Activated naive CD4-positive, alpha-beta T cell treated with anti-CD3 and anti-CD28 coated beads, Interleukin-2, amount 50 U/mL, for 16 hours (primary cell): ENCODE measurements around the gene OR10D3.
A peak's percentile ranks its signal among the peaks of the same experiment; 100 is the strongest.
"Not testable (repeated sequence)": the region's sequence is repeated elsewhere in the genome, so short reads cannot be mapped to it uniquely, and the experiment has no call there.

ENCODE experiments used
- DNase-seq: peaks from one replicate; pipeline ENCODE4 v3.0.0-alpha.2; 2020

The OR10D3 gene

GRCh38 chr11:124195189-124195734 lies 12.1 kb downstream of the OR10D3 start:
- peak; percentile 31 for DNase-seq

- DNase-seq: no peak
These were observed 14.9 kb downstream of the OR10D3 start for GRCh38 chr11:124197999-124198398.

GRCh38 chr11:124198897-124199296 lies 15.8 kb downstream of the OR10D3 start:
- no peak for DNase-seq

- DNase-seq: no peak
These were observed 16.6 kb downstream of the OR10D3 start for GRCh38 chr11:124199702-124200101.

- no peak for DNase-seq
These were observed 17.5 kb downstream of the OR10D3 start for GRCh38 chr11:124200671-124201070.

GRCh38 chr11:124202951-124203350 lies 19.8 kb downstream of the OR10D3 start:
- no peak for DNase-seq

GRCh38 chr11:124204008-124204407 lies 20.9 kb downstream of the OR10D3 start:
- no peak for DNase-seq

- DNase-seq: no peak
These were observed 24.1 kb downstream of the OR10D3 start for GRCh38 chr11:124207102-124207792.

GRCh38 chr11:124209824-124210357 lies 26.7 kb downstream of the OR10D3 start:
- DNase-seq: no peak

GRCh38 chr11:124210421-124210820 lies 27.3 kb downstream of the OR10D3 start:
- no peak for DNase-seq

- no peak for DNase-seq
These were observed 28.2 kb downstream of the OR10D3 start for GRCh38 chr11:124211321-124211720.

- DNase-seq: no peak
These were observed 30.9 kb downstream of the OR10D3 start for GRCh38 chr11:124214027-124214426.

- no peak for DNase-seq
These were observed 36.0 kb downstream of the OR10D3 start for GRCh38 chr11:124219126-124219525.

- DNase-seq: no peak
These were observed 39.3 kb downstream of the OR10D3 start for GRCh38 chr11:124222407-124222806.

GRCh38 chr11:124224618-124225423 lies 41.7 kb downstream of the OR10D3 start:
- not testable (repeated sequence) for DNase-seq

GRCh38 chr11:124225471-124225870 lies 42.3 kb downstream of the OR10D3 start:
- DNase-seq: no peak

GRCh38 chr11:124233376-124233775 lies 50.2 kb downstream of the OR10D3 start:
- DNase-seq: no peak
